ENCODE results near the gene TERT. TPM values are rescaled to one million over a fixed set of nuclear protein-coding genes. Genes with fewer than 3 reads are reported as not detected.
A peak's percentile ranks its signal among the peaks of the same experiment; 100 is the strongest.

Gene TERT
- total RNA-seq, 5 donors from 2014 or later (not counting 1 experiment from before 2014, with no cell fraction given), result 0.09 to 0.70 (median 0.28) TPM

DNA sequence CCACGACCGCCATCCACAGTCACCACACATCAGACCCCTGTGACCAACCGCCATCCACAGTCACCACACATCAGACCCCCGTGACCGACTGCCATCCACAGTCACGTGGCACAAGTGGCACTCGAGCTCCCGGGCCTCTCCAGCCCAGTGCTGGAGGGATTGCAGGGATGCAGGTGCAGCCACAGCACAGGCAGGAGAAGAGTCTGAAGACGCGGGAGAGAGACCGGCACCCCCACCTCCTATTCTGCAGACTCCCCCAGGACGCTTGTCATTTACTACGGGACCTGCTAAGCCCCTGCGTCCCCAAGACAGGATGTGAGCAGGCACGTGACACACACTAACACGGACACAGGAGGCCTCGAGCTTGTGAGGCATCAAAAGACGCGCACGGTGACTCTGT is 21.1 kb downstream of the TERT start:
- ChIA-PET CTCF (no interaction called here), POLR2A (no interaction called here)
- no peak overlapping the region for H3K4me3 Mint-ChIP-seq
- H3K27ac Mint-ChIP-seq, result no peak overlapping the region
- Histone ChIP-seq H3K4me3 (ENCODE audit: control insufficient read depth in 1 of 2, extremely low read depth in 1 of 2, low read length in 1 of 2) (no peak overlapping the region), H3K36me3 (ENCODE audit: control insufficient read depth in 2 of 2, extremely low read depth in 1 of 2, insufficient read depth in 1 of 2, low read length in 1 of 2) (peaks cover 0 to 8% of the 10 kb centered on the region in 2 donors), H3K9me3 (no peaks in the 10 kb centered on the region), H3K27me3 (replicated peaks in 1 of 2; ENCODE audit: control insufficient read depth in 2 of 2, extremely low read depth in 1 of 2, insufficient read depth in 2 of 2, low read length in 1 of 2) (no peaks in the 10 kb centered on the region), H3K4me1 (ENCODE audit: control insufficient read depth in 1 of 2, extremely low read depth in 1 of 2, insufficient read depth in 2 of 2, low read length in 2 of 2) (peaks cover 0 to 21% of the 10 kb centered on the region in 2 experiments), H3K27ac (ENCODE audit: low read length) (no peak overlapping the region)
- peaks cover 5 to 8% (median 7%) of the 10 kb centered on the region in 3 donors for H3K4me1 Mint-ChIP-seq
- no peak for DNase-seq
- ATAC-seq (replicated peaks in 1 of 4), result no peak
- 75% methylated on average over 9 of the region's 20 CpGs for WGBS (ENCODE audit: insufficient coverage)
- no peaks in the 10 kb centered on the region for H3K27me3 Mint-ChIP-seq
- no peaks in the 10 kb centered on the region for H3K9me3 Mint-ChIP-seq
- H3K36me3 Mint-ChIP-seq, result no peaks in the 10 kb centered on the region

DNA sequence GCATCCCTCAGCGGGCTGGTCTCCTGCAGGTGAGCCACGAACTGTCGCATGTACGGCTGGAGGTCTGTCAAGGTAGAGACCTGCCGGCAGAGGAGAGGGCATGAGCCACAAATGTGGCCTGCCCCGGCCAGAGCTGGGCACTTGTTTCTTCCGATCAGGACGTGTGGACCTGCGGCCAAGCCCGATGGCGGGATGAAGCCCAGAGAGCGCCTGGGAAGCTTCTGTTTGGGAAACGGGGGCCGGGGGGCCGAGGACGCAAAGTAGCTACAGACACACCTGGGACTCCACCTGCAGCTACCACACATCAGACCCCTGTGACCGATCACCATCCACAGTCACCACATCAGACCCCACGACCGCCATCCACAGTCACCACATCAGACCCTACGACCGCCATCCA is 22.7 kb downstream of the TERT start:
- ChIA-PET CTCF (no interaction called here), POLR2A (no interaction called here)
- WGBS (ENCODE audit: insufficient coverage), result 99% methylated on average over 6 of the region's 21 CpGs
- ATAC-seq (replicated peaks in 1 of 4) (no peak), DNase-seq (no peak)
- Histone ChIP-seq H3K27ac (ENCODE audit: low read length) (no peak overlapping the region), H3K4me3 (ENCODE audit: control insufficient read depth in 1 of 2, extremely low read depth in 1 of 2, low read length in 1 of 2) (no peak overlapping the region), H3K27me3 (replicated peaks in 1 of 2; ENCODE audit: control insufficient read depth in 2 of 2, extremely low read depth in 1 of 2, insufficient read depth in 2 of 2, low read length in 1 of 2) (no peaks in the 10 kb centered on the region), H3K4me1 (ENCODE audit: control insufficient read depth in 1 of 2, extremely low read depth in 1 of 2, insufficient read depth in 2 of 2, low read length in 2 of 2) (peaks cover 0 to 30% of the 10 kb centered on the region in 2 experiments), H3K36me3 (ENCODE audit: control insufficient read depth in 2 of 2, extremely low read depth in 1 of 2, insufficient read depth in 1 of 2, low read length in 1 of 2) (no peaks in the 10 kb centered on the region), H3K9me3 (no peaks in the 10 kb centered on the region)
- Mint-ChIP-seq H3K9me3 (no peaks in the 10 kb centered on the region), H3K4me3 (no peak overlapping the region), H3K27me3 (no peaks in the 10 kb centered on the region), H3K4me1 (peaks cover 12 to 15% (median 13%) of the 10 kb centered on the region in 3 donors), H3K36me3 (no peaks in the 10 kb centered on the region), H3K27ac (no peak overlapping the region)

DNA sequence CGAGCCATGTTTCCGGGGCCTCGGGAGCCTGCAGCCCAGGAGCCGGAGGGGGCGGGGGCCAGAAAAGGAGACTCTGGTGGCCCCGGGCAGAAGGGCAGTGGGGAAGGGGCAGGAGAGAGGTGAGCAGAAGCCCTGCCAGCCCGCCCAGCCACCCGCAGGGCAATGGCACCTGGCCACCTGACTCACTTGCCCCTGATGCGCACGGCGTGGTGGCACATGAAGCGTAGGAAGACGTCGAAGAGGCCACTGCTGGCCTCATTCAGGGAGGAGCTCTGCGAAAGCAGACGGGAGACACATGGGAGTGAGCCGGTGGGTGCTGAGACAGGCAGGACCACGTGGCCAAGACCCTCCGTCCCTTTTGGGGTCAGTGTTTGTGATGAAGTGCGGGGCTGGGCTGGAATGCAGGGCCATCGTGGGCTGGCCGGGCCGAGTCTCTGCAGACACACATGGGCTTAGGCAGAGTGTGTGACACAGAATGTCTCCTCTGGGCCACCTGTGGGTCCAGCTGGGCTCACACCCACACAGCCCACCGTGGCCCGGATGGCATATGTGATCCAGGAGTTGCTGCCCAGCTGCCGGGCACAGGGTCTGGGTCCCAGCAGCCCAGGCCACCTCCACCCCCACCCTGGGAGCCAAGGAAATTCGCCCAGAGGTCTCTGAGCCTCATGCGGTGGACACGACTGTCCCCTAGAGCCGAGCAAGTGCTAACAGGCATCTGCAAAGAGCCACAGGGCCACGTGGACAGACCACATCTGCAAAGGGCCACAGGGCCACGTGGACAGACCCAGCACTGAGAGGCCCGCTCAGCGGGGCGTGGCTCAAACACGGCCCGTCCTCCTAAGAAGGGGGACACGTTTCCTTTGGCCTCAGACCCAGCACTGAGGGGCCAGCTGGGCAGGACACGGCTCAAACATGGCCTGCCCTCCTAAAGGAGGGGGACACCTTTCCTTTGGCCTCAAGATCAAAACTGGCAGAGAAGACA is 23.6 kb downstream of the TERT start:
- WGBS (ENCODE audit: insufficient coverage), result 94% methylated on average over 36 of the region's 39 CpGs
- H3K9me3 ChIP-seq, result no peaks in the 10 kb centered on the region
- H3K4me3 ChIP-seq (ENCODE audit: control insufficient read depth in 1 of 2, extremely low read depth in 1 of 2, low read length in 1 of 2), result no peak overlapping the region
- H3K36me3 ChIP-seq (ENCODE audit: control insufficient read depth in 2 of 2, extremely low read depth in 1 of 2, insufficient read depth in 1 of 2, low read length in 1 of 2), result no peaks in the 10 kb centered on the region
- no peak overlapping the region for H3K27ac ChIP-seq (ENCODE audit: low read length)
- DNase-seq, result no peak
- H3K4me1 Mint-ChIP-seq, result peaks cover 10 to 15% (median 13%) of the 10 kb centered on the region in 3 donors
- H3K4me3 Mint-ChIP-seq, result no peak overlapping the region
- H3K27me3 ChIP-seq (replicated peaks in 1 of 2; ENCODE audit: control insufficient read depth in 2 of 2, extremely low read depth in 1 of 2, insufficient read depth in 2 of 2, low read length in 1 of 2), result peaks cover 0 to under 1% of the 10 kb centered on the region in 2 experiments
- no peak overlapping the region for H3K27ac Mint-ChIP-seq
- no peaks in the 10 kb centered on the region for H3K36me3 Mint-ChIP-seq
- ATAC-seq (replicated peaks in 1 of 4), result no peak
- peaks cover 0 to 24% of the 10 kb centered on the region in 2 experiments for H3K4me1 ChIP-seq (ENCODE audit: control insufficient read depth in 1 of 2, extremely low read depth in 1 of 2, insufficient read depth in 2 of 2, low read length in 2 of 2)
- H3K27me3 Mint-ChIP-seq, result no peaks in the 10 kb centered on the region
- CTCF ChIA-PET, result no interaction called here
- POLR2A ChIA-PET, result no interaction called here
- H3K9me3 Mint-ChIP-seq, result no peaks in the 10 kb centered on the region

DNA sequence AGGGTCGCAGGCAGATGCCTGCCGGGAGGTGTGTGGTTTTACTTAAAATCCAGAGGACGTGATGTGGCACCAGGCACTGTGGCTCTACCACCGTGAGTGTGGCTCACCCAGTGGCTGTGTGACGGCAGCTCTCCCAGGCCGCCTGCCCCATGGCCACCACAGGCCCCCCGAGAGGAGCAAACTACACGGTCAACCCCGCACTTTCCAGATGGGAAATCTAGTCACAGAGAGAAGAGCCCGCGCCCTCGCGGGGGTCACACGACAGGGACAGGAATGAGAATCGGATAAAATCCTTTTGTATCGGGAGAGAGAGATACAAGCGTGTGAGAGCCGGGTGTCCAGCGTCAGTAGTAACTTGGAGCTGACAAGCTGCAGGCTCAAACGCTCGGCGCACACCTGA is 24.4 kb downstream of the TERT start:
- H3K36me3 Mint-ChIP-seq, result no peaks in the 10 kb centered on the region
- WGBS (ENCODE audit: insufficient coverage), result 96% methylated on average over 22 of the region's 22 CpGs
- ATAC-seq (replicated peaks in 1 of 4) (no peak), DNase-seq (no peak)
- H3K27ac ChIP-seq (ENCODE audit: low read length), result no peak overlapping the region
- H3K9me3 Mint-ChIP-seq, result no peaks in the 10 kb centered on the region
- no peak overlapping the region for H3K4me3 ChIP-seq (ENCODE audit: control insufficient read depth in 1 of 2, extremely low read depth in 1 of 2, low read length in 1 of 2)
- ChIA-PET POLR2A (no interaction called here), CTCF (no interaction called here)
- no peaks in the 10 kb centered on the region for H3K27me3 Mint-ChIP-seq
- no peak overlapping the region for H3K27ac Mint-ChIP-seq
- H3K4me1 Mint-ChIP-seq, result peaks cover 10 to 15% (median 13%) of the 10 kb centered on the region in 3 donors
- no peaks in the 10 kb centered on the region for H3K36me3 ChIP-seq (ENCODE audit: control insufficient read depth in 2 of 2, extremely low read depth in 1 of 2, insufficient read depth in 1 of 2, low read length in 1 of 2)
- no peak overlapping the region for H3K4me3 Mint-ChIP-seq
- H3K27me3 ChIP-seq (replicated peaks in 1 of 2; ENCODE audit: control insufficient read depth in 2 of 2, extremely low read depth in 1 of 2, insufficient read depth in 2 of 2, low read length in 1 of 2), result peaks cover 0 to 4% of the 10 kb centered on the region in 2 experiments
- peaks cover 0 to 24% of the 10 kb centered on the region in 2 experiments for H3K4me1 ChIP-seq (ENCODE audit: control insufficient read depth in 1 of 2, extremely low read depth in 1 of 2, insufficient read depth in 2 of 2, low read length in 2 of 2)
- no peaks in the 10 kb centered on the region for H3K9me3 ChIP-seq

DNA sequence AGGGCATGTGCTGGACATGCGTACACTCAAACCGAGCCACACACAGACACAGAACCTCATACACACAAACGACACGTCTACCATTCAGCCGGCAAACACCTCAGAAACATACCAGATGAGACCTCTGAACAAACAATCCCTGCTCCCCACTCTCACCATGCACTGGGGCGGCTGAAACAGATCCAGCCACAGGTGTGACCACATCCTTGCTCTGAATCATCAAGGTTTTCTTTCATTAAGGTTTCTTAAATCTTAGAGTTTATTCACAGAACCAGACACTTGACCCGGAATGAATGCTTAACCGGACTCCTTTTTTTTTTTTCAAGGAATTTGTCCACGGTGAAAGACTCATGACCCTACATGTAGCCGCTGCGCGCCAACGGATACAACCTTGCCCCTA is 26.2 kb downstream of the TERT start:
- H3K27me3 Mint-ChIP-seq, result no peaks in the 10 kb centered on the region
- ChIA-PET CTCF (no interaction called here), POLR2A (no interaction called here)
- peaks cover 0 to 16% of the 10 kb centered on the region in 2 experiments for H3K27me3 ChIP-seq (replicated peaks in 1 of 2; ENCODE audit: control insufficient read depth in 2 of 2, extremely low read depth in 1 of 2, insufficient read depth in 2 of 2, low read length in 1 of 2)
- no peaks in the 10 kb centered on the region for H3K9me3 Mint-ChIP-seq
- peaks cover 10 to 15% (median 13%) of the 10 kb centered on the region in 3 donors for H3K4me1 Mint-ChIP-seq
- peaks cover 0 to 16% of the 10 kb centered on the region in 2 experiments for H3K4me1 ChIP-seq (ENCODE audit: control insufficient read depth in 1 of 2, extremely low read depth in 1 of 2, insufficient read depth in 2 of 2, low read length in 2 of 2)
- peak; percentile 90 to 98 (median 96) for ATAC-seq (replicated peaks in 1 of 4)
- no peak overlapping the region for H3K4me3 Mint-ChIP-seq
- WGBS (ENCODE audit: insufficient coverage), result 60% methylated on average over 12 of the region's 13 CpGs
- DNase-seq, result peak in 31 of 35 experiments; percentile 11 to 56 (median 24)
- no peaks in the 10 kb centered on the region for H3K36me3 ChIP-seq (ENCODE audit: control insufficient read depth in 2 of 2, extremely low read depth in 1 of 2, insufficient read depth in 1 of 2, low read length in 1 of 2)
- no peak overlapping the region for H3K4me3 ChIP-seq (ENCODE audit: control insufficient read depth in 1 of 2, extremely low read depth in 1 of 2, low read length in 1 of 2)
- H3K27ac Mint-ChIP-seq, result peak overlapping the region in 1 of 2 donors; percentile 23
- H3K36me3 Mint-ChIP-seq, result no peaks in the 10 kb centered on the region
- no peak overlapping the region for H3K27ac ChIP-seq (ENCODE audit: low read length)
- no peaks in the 10 kb centered on the region for H3K9me3 ChIP-seq

DNA sequence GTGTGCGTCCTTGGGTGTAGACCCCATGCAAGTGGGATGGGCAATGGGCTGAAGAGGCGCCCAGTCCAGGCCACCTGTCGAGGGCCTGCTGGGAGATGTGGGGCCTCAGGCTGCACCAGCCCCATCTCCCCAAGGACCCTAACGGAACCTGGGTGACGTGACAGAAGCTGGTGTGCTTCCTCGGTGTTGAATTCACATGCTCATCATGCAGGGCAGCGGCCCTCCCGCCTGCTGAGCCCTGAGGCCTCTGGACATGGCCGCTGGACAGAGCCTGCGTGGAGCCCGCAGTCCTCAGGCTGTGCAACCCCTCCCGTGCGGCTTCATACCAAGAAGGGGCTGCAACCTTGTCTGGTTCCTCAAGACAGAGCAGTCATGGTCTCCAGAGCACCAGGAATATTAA is 26.8 kb downstream of the TERT start:
- no peak overlapping the region for H3K4me3 Mint-ChIP-seq
- no peaks in the 10 kb centered on the region for H3K36me3 ChIP-seq (ENCODE audit: control insufficient read depth in 2 of 2, extremely low read depth in 1 of 2, insufficient read depth in 1 of 2, low read length in 1 of 2)
- CTCF ChIA-PET, result interaction anchor here in 1 of 2 donors (0.6 kb wide), 1 partner anchor 264 kb away, joined by 3 read pairs; no protein-coding TSS in a partner anchor
- DNase-seq (no peak), ATAC-seq (replicated peaks in 1 of 4) (no peak)
- H3K27ac ChIP-seq (ENCODE audit: low read length), result no peak overlapping the region
- no peaks in the 10 kb centered on the region for H3K36me3 Mint-ChIP-seq
- H3K4me1 Mint-ChIP-seq, result peaks cover 10 to 15% (median 13%) of the 10 kb centered on the region in 3 donors
- peaks cover 0 to 16% of the 10 kb centered on the region in 2 experiments for H3K4me1 ChIP-seq (ENCODE audit: control insufficient read depth in 1 of 2, extremely low read depth in 1 of 2, insufficient read depth in 2 of 2, low read length in 2 of 2)
- H3K4me3 ChIP-seq (ENCODE audit: control insufficient read depth in 1 of 2, extremely low read depth in 1 of 2, low read length in 1 of 2), result no peak overlapping the region
- no peaks in the 10 kb centered on the region for H3K27me3 Mint-ChIP-seq
- H3K9me3 ChIP-seq, result no peaks in the 10 kb centered on the region
- 96% methylated on average over 13 of the region's 13 CpGs for WGBS (ENCODE audit: insufficient coverage)
- H3K9me3 Mint-ChIP-seq, result no peaks in the 10 kb centered on the region
- H3K27me3 ChIP-seq (replicated peaks in 1 of 2; ENCODE audit: control insufficient read depth in 2 of 2, extremely low read depth in 1 of 2, insufficient read depth in 2 of 2, low read length in 1 of 2), result peaks cover 0 to 16% of the 10 kb centered on the region in 2 experiments
- POLR2A ChIA-PET, result interaction anchor here in 1 of 2 donors (0.6 kb wide), 1 partner anchor 207 kb away, joined by 4 read pairs; no protein-coding TSS in a partner anchor
- H3K27ac Mint-ChIP-seq, result no peak overlapping the region
